OCI-LY7 (cell line): ENCODE measurements around the gene EME2. TPM values are rescaled to one million over a fixed set of nuclear protein-coding genes. Genes with fewer than 3 reads are reported as not detected.

Experiments used
- BruUV-seq: library from RNA; stranded (reverse); fragments of 400-500 nt; replicated peaks from 2 replicates; lab custom pipeline; 2021; lab: Mats Ljungman, UMichigan
- CTCF ChIA-PET: fragments of 300-600 bp; sonication (Branson Sonifier 250); formaldehyde crosslinking; loops from one replicate; lab custom pipeline; 2022; ENCODE audit warnings: antibody characterized with exemption; ENCODE audit not compliant: unreplicated experiment; lab: Charles Lee
- POLR2A ChIA-PET: fragments of 300-600 bp; sonication (Branson Sonifier 250); formaldehyde crosslinking; loops from one replicate; lab custom pipeline; 2022; ENCODE audit warnings: antibody characterized with exemption; lab: Charles Lee
- DNase-seq: peaks from one replicate; pipeline ENCODE4 v3.0.0-alpha.2; 2015; ENCODE audit warnings: low spot score
- H2AFZ ChIP-seq: fragments of 200-600 bp; sonication (generic), shearing (Covaris generic); 2 replicates; pipeline ENCODE4 v1.6.1; 2014; ENCODE audit warnings: mild to moderate bottlenecking, antibody characterized with exemption, low read length, moderate library complexity
- H3K27ac ChIP-seq: fragments of 200-600 bp; sonication (generic); 2 replicates; pipeline ENCODE4 v1.5.1; 2014; ENCODE audit warnings: mixed run types, low read depth, mild to moderate bottlenecking, moderate library complexity, low read length, inconsistent platforms; ENCODE audit not compliant: poor library complexity, severe bottlenecking
- H3K36me3 ChIP-seq: fragments of 200-600 bp; sonication (generic); 2 replicates; pipeline ENCODE4 v1.6.1; 2014; ENCODE audit warnings: mild to moderate bottlenecking, antibody characterized with exemption, low read length, moderate library complexity, mixed read lengths; ENCODE audit not compliant: insufficient read depth
- H3K4me1 ChIP-seq: fragments of 200-600 bp; sonication (generic); 2 replicates; pipeline ENCODE4 v1.5.1; 2014; ENCODE audit warnings: mild to moderate bottlenecking, low read length; ENCODE audit not compliant: insufficient read depth, poor library complexity, severe bottlenecking
- H3K4me2 ChIP-seq: fragments of 200-600 bp; sonication (generic); 2 replicates; pipeline ENCODE4 v1.6.1; 2014; ENCODE audit warnings: mild to moderate bottlenecking, low read length
- H3K4me3 ChIP-seq: fragments of 200-600 bp; sonication (generic); 2 replicates; pipeline ENCODE4 v1.5.1; 2014; ENCODE audit warnings: mild to moderate bottlenecking, low read depth, low read length; ENCODE audit not compliant: poor library complexity, severe bottlenecking
- H3K79me2 ChIP-seq: fragments of 200-600 bp; sonication (generic); 2 replicates; pipeline ENCODE4 v1.6.1; 2016; ENCODE audit warnings: low read depth, mild to moderate bottlenecking, low read length, moderate library complexity, mixed read lengths; ENCODE audit not compliant: insufficient read depth
- H3K9me2 ChIP-seq: fragments of 200-600 bp; sonication (generic); 2 replicates; pipeline ENCODE4 v1.6.1; 2016; ENCODE audit warnings: mild to moderate bottlenecking, low read length, mixed read lengths; ENCODE audit not compliant: insufficient read depth
- H3K9me3 ChIP-seq: fragments of 200-600 bp; sonication (generic); 2 replicates; pipeline ENCODE4 v1.6.1; 2014; ENCODE audit warnings: mild to moderate bottlenecking, mixed run types, low read length, mixed read lengths
- H4K20me1 ChIP-seq: fragments of 200-600 bp; sonication (generic); 2 replicates; pipeline ENCODE4 v1.6.1; 2014; ENCODE audit warnings: mild to moderate bottlenecking, antibody characterized with exemption, low read length, moderate library complexity, mixed read lengths; ENCODE audit not compliant: insufficient read depth
- EZH2phosphoT487 ChIP-seq: fragments of 200-600 bp; sonication (generic); IDR thresholded peaks from 2 replicates; pipeline ENCODE4 v1.6.1; 2018; ENCODE audit warnings: low read depth, borderline replicate concordance, mild to moderate bottlenecking, mixed run types, antibody characterized with exemption, low read length, moderate library complexity, mixed read lengths
- intact Hi-C: fragments of 100-400 bp; cut with micrococcal nuclease; formaldehyde crosslinking; loops from one replicate; pipeline ENCODE4 v1.10.0; 2022; ENCODE audit not compliant: unreplicated experiment
- total RNA-seq, 2 experiments: library from RNA; depleted of rRNA in 1 of 2; stranded (reverse); fragments of >200 nt in 1 of 2; shearing (Covaris generic) in 1 of 2; gene quantifications; 2 replicates each; pipeline ENCODE4 v1.2.3, GENCODE V29; 2014 to 2022
- TF ChIP-seq, protein P1 (sequence below): fragments of 200-600 bp; sonication (generic); conservative IDR thresholded peaks from 2 replicates; pipeline ENCODE4 v1.5.1; 2014; ENCODE audit warnings: mild to moderate bottlenecking, antibody characterized with exemption, low read length, moderate library complexity, mixed read lengths

The EME2 gene
- total RNA-seq, 2 experiments from 2014 or later: 23.8 to 48.5 TPM

- no peak for DNase-seq
- H3K36me3 ChIP-seq: no peaks in the 10 kb centered on the region
- ChIA-PET POLR2A (no interaction called here), CTCF (no interaction called here)
- H3K4me3 ChIP-seq: no peak overlapping the region
- no TSS peak for BruUV-seq
- H3K27ac ChIP-seq: no peak overlapping the region
- H4K20me1 ChIP-seq: no peaks in the 10 kb centered on the region
- no peaks in the 10 kb centered on the region for H3K9me2 ChIP-seq
- no peaks in the 10 kb centered on the region for H3K9me3 ChIP-seq
- TF ChIP-seq, protein P1, sequence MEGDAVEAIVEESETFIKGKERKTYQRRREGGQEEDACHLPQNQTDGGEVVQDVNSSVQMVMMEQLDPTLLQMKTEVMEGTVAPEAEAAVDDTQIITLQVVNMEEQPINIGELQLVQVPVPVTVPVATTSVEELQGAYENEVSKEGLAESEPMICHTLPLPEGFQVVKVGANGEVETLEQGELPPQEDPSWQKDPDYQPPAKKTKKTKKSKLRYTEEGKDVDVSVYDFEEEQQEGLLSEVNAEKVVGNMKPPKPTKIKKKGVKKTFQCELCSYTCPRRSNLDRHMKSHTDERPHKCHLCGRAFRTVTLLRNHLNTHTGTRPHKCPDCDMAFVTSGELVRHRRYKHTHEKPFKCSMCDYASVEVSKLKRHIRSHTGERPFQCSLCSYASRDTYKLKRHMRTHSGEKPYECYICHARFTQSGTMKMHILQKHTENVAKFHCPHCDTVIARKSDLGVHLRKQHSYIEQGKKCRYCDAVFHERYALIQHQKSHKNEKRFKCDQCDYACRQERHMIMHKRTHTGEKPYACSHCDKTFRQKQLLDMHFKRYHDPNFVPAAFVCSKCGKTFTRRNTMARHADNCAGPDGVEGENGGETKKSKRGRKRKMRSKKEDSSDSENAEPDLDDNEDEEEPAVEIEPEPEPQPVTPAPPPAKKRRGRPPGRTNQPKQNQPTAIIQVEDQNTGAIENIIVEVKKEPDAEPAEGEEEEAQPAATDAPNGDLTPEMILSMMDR: no peak
- TF ChIP-seq EZH2phosphoT487: no peak
- no peaks in the 10 kb centered on the region for H3K79me2 ChIP-seq
- H3K4me2 ChIP-seq: no peak overlapping the region
- H3K4me1 ChIP-seq: no peaks in the 10 kb centered on the region
- no peak overlapping the region for H2AFZ ChIP-seq
- intact Hi-C loops: no loop called here
Measured at GRCh38 chr16:1817716-1818115, 45.1 kb downstream of the EME2 start.

- no peak overlapping the region for H2AFZ ChIP-seq
- CTCF ChIA-PET: no interaction called here
- no peaks in the 10 kb centered on the region for H3K36me3 ChIP-seq
- H3K4me2 ChIP-seq: no peak overlapping the region
- H3K9me2 ChIP-seq: no peaks in the 10 kb centered on the region
- BruUV-seq: no TSS peak
- POLR2A ChIA-PET: no interaction called here
- no peaks in the 10 kb centered on the region for H3K4me1 ChIP-seq
- intact Hi-C loops: no loop called here
- no peaks in the 10 kb centered on the region for H3K9me3 ChIP-seq
- H4K20me1 ChIP-seq: no peaks in the 10 kb centered on the region
- no peak overlapping the region for H3K27ac ChIP-seq
- no peaks in the 10 kb centered on the region for H3K79me2 ChIP-seq
- no peak for DNase-seq
- no peak overlapping the region for H3K4me3 ChIP-seq
- TF ChIP-seq EZH2phosphoT487: no peak
- TF ChIP-seq, protein P1: no peak
Measured at GRCh38 chr16:1818204-1818872, 45.7 kb downstream of the EME2 start.

- ChIA-PET CTCF (no interaction called here), POLR2A (no interaction called here)
- H2AFZ ChIP-seq: no peak overlapping the region
- H3K4me3 ChIP-seq: no peak overlapping the region
- H3K4me2 ChIP-seq: no peak overlapping the region
- no peak overlapping the region for H3K27ac ChIP-seq
- H3K79me2 ChIP-seq: no peaks in the 10 kb centered on the region
- H3K4me1 ChIP-seq: no peaks in the 10 kb centered on the region
- intact Hi-C loops: no loop called here
- TF ChIP-seq EZH2phosphoT487: no peak
- TF ChIP-seq, protein P1: no peak
- H3K9me2 ChIP-seq: no peaks in the 10 kb centered on the region
- DNase-seq: no peak
- no peaks in the 10 kb centered on the region for H4K20me1 ChIP-seq
- no peaks in the 10 kb centered on the region for H3K36me3 ChIP-seq
- BruUV-seq: no TSS peak
- no peaks in the 10 kb centered on the region for H3K9me3 ChIP-seq
Measured at GRCh38 chr16:1818873-1819525, 46.4 kb downstream of the EME2 start.
